ENCODE results near the gene MPO.

MPO gene

GRCh38 chr17:58320163-58320558, 39.4 kb upstream of the MPO start:
- no peak for DNase-seq (ENCODE audit: low read depth, low spot score)

GRCh38 chr17:58319173-58320162, 38.7 kb upstream of the MPO start:
- no peak for DNase-seq (ENCODE audit: low read depth, low spot score)

- DNase-seq (ENCODE audit: low read depth, low spot score) = no peak
These were observed 38.0 kb upstream of the MPO start for GRCh38 chr17:58318627-58319172.

- DNase-seq (ENCODE audit: low read depth, low spot score) = no peak
These were observed 37.3 kb upstream of the MPO start for GRCh38 chr17:58318065-58318481.

- DNase-seq (ENCODE audit: low read depth, low spot score) = no peak
These were observed 36.8 kb upstream of the MPO start for GRCh38 chr17:58317421-58318064.

- no peak for DNase-seq (ENCODE audit: low read depth, low spot score)
These were observed 35.7 kb upstream of the MPO start for GRCh38 chr17:58316260-58316960.

GRCh38 chr17:58315750-58316149, 35.0 kb upstream of the MPO start:
- DNase-seq (ENCODE audit: low read depth, low spot score) = no peak

- DNase-seq (ENCODE audit: low read depth, low spot score) = no peak
These were observed 34.6 kb upstream of the MPO start for GRCh38 chr17:58315281-58315711.

GRCh38 chr17:58314706-58315015, 33.9 kb upstream of the MPO start:
- no peak for DNase-seq (ENCODE audit: low read depth, low spot score)

- DNase-seq (ENCODE audit: low read depth, low spot score) = no peak
These were observed 33.3 kb upstream of the MPO start for GRCh38 chr17:58313815-58314705.

GRCh38 chr17:58312829-58313228, 32.1 kb upstream of the MPO start:
- no peak for DNase-seq (ENCODE audit: low read depth, low spot score)

GRCh38 chr17:58312021-58312630, 31.4 kb upstream of the MPO start:
- no peak for DNase-seq (ENCODE audit: low read depth, low spot score)

GRCh38 chr17:58311429-58311894, 30.7 kb upstream of the MPO start:
- DNase-seq (ENCODE audit: low read depth, low spot score) = no peak

- no peak for DNase-seq (ENCODE audit: low read depth, low spot score)
These were observed 30.0 kb upstream of the MPO start for GRCh38 chr17:58310511-58311428.

- DNase-seq (ENCODE audit: low read depth, low spot score) = no peak
These were observed 29.2 kb upstream of the MPO start for GRCh38 chr17:58309918-58310259.

- DNase-seq (ENCODE audit: low read depth, low spot score) = no peak
These were observed 28.5 kb upstream of the MPO start for GRCh38 chr17:58308985-58309917.

GRCh38 chr17:58308173-58308984, 27.6 kb upstream of the MPO start:
- DNase-seq (ENCODE audit: low read depth, low spot score) = no peak

All from brain pericyte (primary cell).